DND-41 (cell line): ENCODE measurements around the gene RABGGTA.

ENCODE experiments used
- ATAC-seq: fragments of 200-7000 bp; cut with Tn5 transposase; 3 replicates; pipeline ENCODE4 v1.9.1; 2021; ENCODE audit warnings: low read depth; ENCODE audit not compliant: insufficient read depth
- DNase-seq: peaks from one replicate; pipeline ENCODE4 v3.0.0-alpha.2; 2020
- H2AFZ ChIP-seq: 2 replicates; pipeline ENCODE4 v1.6.0; 2012; ENCODE audit warnings: low read depth, low read length
- H3K27ac ChIP-seq: 2 replicates; pipeline ENCODE4 v1.5.1; 2012; ENCODE audit warnings: low read length, inconsistent platforms
- H3K27me3 ChIP-seq: fragments of 200-600 bp; sonication (generic); 2 replicates; pipeline ENCODE4 v1.6.0; 2012; ENCODE audit warnings: low read length, mild to moderate bottlenecking, inconsistent platforms; ENCODE audit not compliant: insufficient read depth, poor library complexity
- H3K36me3 ChIP-seq: 2 replicates; pipeline ENCODE4 v1.5.1; 2012; ENCODE audit warnings: low read length, inconsistent platforms; ENCODE audit not compliant: insufficient read depth
- H3K4me1 ChIP-seq: 2 replicates; pipeline ENCODE4 v1.5.1; 2012; ENCODE audit warnings: mild to moderate bottlenecking, low read length; ENCODE audit not compliant: insufficient read depth
- H3K4me2 ChIP-seq: 2 replicates; pipeline ENCODE4 v1.6.0; 2012; ENCODE audit warnings: mild to moderate bottlenecking, moderate library complexity, low read length, inconsistent platforms; ENCODE audit not compliant: insufficient read depth
- H3K4me3 ChIP-seq, 2 experiments: fragments of 200-600 bp in 1 of 2; shearing (Covaris generic) in 1 of 2; 2 replicates each; pipeline ENCODE4 v1.5.1; 2012 to 2016; ENCODE audit warnings: inconsistent platforms in 2 of 2, low read length in 2 of 2, mild to moderate bottlenecking in 2 of 2, low read depth in 1 of 2, moderate library complexity in 1 of 2
- H3K79me2 ChIP-seq: 2 replicates; pipeline ENCODE4 v1.6.0; 2012; ENCODE audit warnings: low read length, inconsistent platforms; ENCODE audit not compliant: insufficient read depth
- H3K9ac ChIP-seq: 2 replicates; pipeline ENCODE4 v1.6.0; 2012; ENCODE audit warnings: low read depth, mild to moderate bottlenecking, inconsistent platforms, low read length, moderate library complexity
- H3K9me3 ChIP-seq: 2 replicates; pipeline ENCODE4 v1.5.1; 2012; ENCODE audit warnings: low read length, moderate library complexity, mild to moderate bottlenecking, inconsistent platforms; ENCODE audit not compliant: insufficient read depth, severe bottlenecking
- H4K20me1 ChIP-seq: 2 replicates; pipeline ENCODE4 v1.6.0; 2012; ENCODE audit warnings: low read length; ENCODE audit not compliant: insufficient read depth
- EZH2 ChIP-seq: IDR thresholded peaks from 3 replicates; pipeline ENCODE4 v1.6.1; 2012; ENCODE audit warnings: borderline replicate concordance, low read depth, mild to moderate bottlenecking, moderate library complexity, low read length, inconsistent platforms; ENCODE audit not compliant: severe bottlenecking
- TF ChIP-seq, protein P1 (sequence below): IDR thresholded peaks from 2 replicates; pipeline ENCODE4 v1.5.1; 2012; ENCODE audit warnings: borderline replicate concordance, low read length, moderate library complexity, mild to moderate bottlenecking; ENCODE audit not compliant: poor library complexity, severe bottlenecking; ENCODE audit errors: extremely low read depth

RABGGTA gene

DNA sequence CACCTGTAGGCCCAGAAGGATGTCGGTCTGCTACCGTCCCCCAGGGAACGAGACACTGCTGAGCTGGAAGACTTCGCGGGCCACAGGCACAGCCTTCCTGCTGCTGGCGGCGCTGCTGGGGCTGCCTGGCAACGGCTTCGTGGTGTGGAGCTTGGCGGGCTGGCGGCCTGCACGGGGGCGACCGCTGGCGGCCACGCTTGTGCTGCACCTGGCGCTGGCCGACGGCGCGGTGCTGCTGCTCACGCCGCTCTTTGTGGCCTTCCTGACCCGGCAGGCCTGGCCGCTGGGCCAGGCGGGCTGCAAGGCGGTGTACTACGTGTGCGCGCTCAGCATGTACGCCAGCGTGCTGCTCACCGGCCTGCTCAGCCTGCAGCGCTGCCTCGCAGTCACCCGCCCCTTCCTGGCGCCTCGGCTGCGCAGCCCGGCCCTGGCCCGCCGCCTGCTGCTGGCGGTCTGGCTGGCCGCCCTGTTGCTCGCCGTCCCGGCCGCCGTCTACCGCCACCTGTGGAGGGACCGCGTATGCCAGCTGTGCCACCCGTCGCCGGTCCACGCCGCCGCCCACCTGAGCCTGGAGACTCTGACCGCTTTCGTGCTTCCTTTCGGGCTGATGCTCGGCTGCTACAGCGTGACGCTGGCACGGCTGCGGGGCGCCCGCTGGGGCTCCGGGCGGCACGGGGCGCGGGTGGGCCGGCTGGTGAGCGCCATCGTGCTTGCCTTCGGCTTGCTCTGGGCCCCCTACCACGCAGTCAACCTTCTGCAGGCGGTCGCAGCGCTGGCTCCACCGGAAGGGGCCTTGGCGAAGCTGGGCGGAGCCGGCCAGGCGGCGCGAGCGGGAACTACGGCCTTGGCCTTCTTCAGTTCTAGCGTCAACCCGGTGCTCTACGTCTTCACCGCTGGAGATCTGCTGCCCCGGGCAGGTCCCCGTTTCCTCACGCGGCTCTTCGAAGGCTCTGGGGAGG lies 39.5 kb upstream of the RABGGTA start, which contains the start of gene LTB4R:
Gene LTB4R (plus strand): TSS at position 857 of the 959 bp plus-strand sequence. CDS start 4,150 bp downstream, outside the sequence.
- no peaks in the 10 kb centered on the region for H3K79me2 ChIP-seq
- H3K27ac ChIP-seq = no peak within 1 kb of the TSS
- H3K4me1 ChIP-seq = no peaks in the 10 kb centered on the region
- H3K27me3 ChIP-seq = no peaks in the 10 kb centered on the region
- DNase-seq (no peak), ATAC-seq (no peak)
- no peak within 1 kb of the TSS for H2AFZ ChIP-seq
- H3K36me3 ChIP-seq = peaks cover 41% of the 10 kb centered on the region
- no peak within 1 kb of the TSS for H3K4me3 ChIP-seq
- H3K4me2 ChIP-seq = no peak within 1 kb of the TSS
- H4K20me1 ChIP-seq = 0 out of 2 replicates have a peak, but pooled peaks cover 5% of the 10 kb centered on the region
- no peak within 1 kb of the TSS for H3K9ac ChIP-seq
- H3K9me3 ChIP-seq = no peaks in the 10 kb centered on the region
- TF ChIP-seq, protein P1, sequence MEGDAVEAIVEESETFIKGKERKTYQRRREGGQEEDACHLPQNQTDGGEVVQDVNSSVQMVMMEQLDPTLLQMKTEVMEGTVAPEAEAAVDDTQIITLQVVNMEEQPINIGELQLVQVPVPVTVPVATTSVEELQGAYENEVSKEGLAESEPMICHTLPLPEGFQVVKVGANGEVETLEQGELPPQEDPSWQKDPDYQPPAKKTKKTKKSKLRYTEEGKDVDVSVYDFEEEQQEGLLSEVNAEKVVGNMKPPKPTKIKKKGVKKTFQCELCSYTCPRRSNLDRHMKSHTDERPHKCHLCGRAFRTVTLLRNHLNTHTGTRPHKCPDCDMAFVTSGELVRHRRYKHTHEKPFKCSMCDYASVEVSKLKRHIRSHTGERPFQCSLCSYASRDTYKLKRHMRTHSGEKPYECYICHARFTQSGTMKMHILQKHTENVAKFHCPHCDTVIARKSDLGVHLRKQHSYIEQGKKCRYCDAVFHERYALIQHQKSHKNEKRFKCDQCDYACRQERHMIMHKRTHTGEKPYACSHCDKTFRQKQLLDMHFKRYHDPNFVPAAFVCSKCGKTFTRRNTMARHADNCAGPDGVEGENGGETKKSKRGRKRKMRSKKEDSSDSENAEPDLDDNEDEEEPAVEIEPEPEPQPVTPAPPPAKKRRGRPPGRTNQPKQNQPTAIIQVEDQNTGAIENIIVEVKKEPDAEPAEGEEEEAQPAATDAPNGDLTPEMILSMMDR = no peak
- no peak for TF ChIP-seq EZH2

DNA sequence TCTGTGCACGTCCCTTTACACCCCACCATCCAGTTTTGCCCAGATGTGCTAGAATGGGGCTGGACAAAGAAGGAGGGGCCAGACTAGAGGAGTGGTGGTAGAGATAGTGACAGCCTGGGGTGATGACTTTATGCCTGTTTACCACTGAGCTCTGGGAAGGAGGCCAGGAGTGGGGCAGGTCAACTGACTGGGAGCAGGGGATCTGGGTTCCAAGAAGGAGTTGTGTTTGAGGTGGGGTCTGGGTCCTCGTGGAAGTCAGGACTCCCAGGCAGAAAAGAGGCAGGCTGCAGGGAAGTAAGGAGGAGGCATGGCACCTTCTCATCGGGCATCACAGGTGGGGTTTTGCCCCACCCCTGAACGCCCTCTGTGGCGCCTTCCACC lies 38.9 kb upstream of the RABGGTA start:
- no peak overlapping the region for H2AFZ ChIP-seq
- H3K79me2 ChIP-seq = no peaks in the 10 kb centered on the region
- peaks cover 48% of the 10 kb centered on the region for H3K36me3 ChIP-seq

DNA sequence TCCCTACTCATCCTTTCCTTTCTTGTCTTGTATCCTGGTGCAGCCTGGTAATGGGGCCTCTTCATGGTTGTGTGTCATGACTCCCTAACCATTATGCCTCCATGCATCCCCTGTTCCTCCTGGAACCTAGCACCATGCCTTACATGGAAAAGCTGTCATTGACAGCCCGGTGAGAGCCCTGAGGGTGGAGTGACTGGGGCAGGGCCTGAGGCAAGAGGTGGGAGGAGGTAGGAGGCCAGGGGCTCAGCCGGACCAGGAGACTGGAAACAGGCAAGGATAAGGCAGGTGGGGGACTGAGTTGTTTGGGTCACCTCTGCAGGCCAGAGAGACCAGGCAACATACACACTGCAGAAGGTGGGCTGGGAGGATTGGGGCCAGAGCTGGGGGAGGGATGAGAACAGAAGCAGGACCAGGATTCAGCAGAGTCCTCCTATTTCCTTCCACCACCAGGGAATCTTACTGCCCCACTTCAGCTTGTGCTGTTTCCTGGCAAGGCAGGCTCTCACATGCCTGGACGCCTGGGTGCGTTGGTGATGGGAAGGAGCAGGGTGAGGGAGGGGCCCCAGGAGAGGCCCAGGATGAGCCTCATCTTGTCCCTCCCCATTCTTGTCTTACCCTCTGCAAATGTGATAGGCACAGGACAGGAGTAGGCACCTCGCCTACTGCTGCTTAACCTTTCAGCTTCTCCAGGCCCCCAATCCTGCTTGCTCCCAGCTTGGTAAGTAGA lies 38.3 kb upstream of the RABGGTA start, which contains the start of gene LTB4R2:
Gene LTB4R2 (plus strand): TSS at position 603 of the 727 bp plus-strand sequence. CDS start 525 bp downstream, outside the sequence.
- H3K36me3 ChIP-seq = peaks cover 54% of the 10 kb centered on the region
- H3K9ac ChIP-seq = no peak within 1 kb of the TSS
- H3K27ac ChIP-seq = no peak within 1 kb of the TSS
- no peaks in the 10 kb centered on the region for H3K27me3 ChIP-seq
- H4K20me1 ChIP-seq = 0 out of 2 replicates have a peak, but pooled peaks cover 5% of the 10 kb centered on the region
- TF ChIP-seq, protein P1 = no peak
- TF ChIP-seq EZH2 = no peak
- H3K4me3 ChIP-seq = no peak within 1 kb of the TSS
- no peak within 1 kb of the TSS for H2AFZ ChIP-seq
- H3K4me2 ChIP-seq = no peak within 1 kb of the TSS
- H3K79me2 ChIP-seq = no peaks in the 10 kb centered on the region
- DNase-seq (no peak), ATAC-seq (no peak)
- no peaks in the 10 kb centered on the region for H3K4me1 ChIP-seq
- no peaks in the 10 kb centered on the region for H3K9me3 ChIP-seq

More for the DNA sequence above, 38.9 kb upstream of the RABGGTA start:
- no peak for ATAC-seq
- Histone ChIP-seq H3K4me3 (no peak overlapping the region), H3K27me3 (no peaks in the 10 kb centered on the region), H3K4me2 (no peak overlapping the region), H3K27ac (no peak overlapping the region), H3K4me1 (no peaks in the 10 kb centered on the region), H3K9ac (no peak overlapping the region), H3K9me3 (no peaks in the 10 kb centered on the region), H4K20me1 (0 out of 2 replicates have a peak, but pooled peaks cover 5% of the 10 kb centered on the region)
- DNase-seq = no peak
- TF ChIP-seq, protein P1 = no peak
- TF ChIP-seq EZH2 = no peak
